ENCODE measurements around the gene TMEM52B. TPM values are rescaled to one million over a fixed set of nuclear protein-coding genes. Genes with fewer than 3 reads are reported as not detected.

TMEM52B gene
- total RNA-seq, 2 experiments from 2014 or later = not detected

DNA sequence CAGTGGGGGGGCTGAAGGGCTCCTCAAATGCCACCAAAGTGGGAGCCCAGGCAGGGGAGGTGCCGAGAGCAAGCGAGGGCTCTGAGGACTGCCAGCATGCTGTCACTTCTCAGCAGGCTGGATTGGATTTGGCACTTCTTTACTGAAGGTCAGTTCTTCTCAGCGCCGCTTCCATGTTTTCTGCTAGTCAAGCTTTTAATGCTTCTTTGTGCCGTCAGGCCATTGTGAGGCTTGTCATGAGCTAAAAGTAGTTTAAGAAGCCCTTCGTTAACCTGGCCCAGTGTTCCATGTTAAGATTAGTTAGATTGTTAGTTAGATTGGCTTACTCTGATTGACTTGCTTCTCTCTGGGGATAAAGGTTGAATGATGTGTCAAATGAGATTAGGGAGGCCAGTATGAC, 47.3 kb downstream of the TMEM52B start:
- ATAC-seq (ENCODE audit: poor library complexity) (no peak), DNase-seq (no peak)
- POLR2A ChIA-PET = no interaction called here
- no peaks in the 10 kb centered on the region for H3K4me1 ChIP-seq (ENCODE audit: insufficient read depth, low read length)
- no peaks in the 10 kb centered on the region for H3K9me3 Mint-ChIP-seq
- H3K27ac ChIP-seq (ENCODE audit: low read depth in 1 of 2, low read length in 2 of 2) = no peak overlapping the region
- intact Hi-C loops (cut with DNase I, micrococcal nuclease) = no loop called here
- no peak overlapping the region for H3K4me3 Mint-ChIP-seq
- TF ChIP-seq, protein P1, sequence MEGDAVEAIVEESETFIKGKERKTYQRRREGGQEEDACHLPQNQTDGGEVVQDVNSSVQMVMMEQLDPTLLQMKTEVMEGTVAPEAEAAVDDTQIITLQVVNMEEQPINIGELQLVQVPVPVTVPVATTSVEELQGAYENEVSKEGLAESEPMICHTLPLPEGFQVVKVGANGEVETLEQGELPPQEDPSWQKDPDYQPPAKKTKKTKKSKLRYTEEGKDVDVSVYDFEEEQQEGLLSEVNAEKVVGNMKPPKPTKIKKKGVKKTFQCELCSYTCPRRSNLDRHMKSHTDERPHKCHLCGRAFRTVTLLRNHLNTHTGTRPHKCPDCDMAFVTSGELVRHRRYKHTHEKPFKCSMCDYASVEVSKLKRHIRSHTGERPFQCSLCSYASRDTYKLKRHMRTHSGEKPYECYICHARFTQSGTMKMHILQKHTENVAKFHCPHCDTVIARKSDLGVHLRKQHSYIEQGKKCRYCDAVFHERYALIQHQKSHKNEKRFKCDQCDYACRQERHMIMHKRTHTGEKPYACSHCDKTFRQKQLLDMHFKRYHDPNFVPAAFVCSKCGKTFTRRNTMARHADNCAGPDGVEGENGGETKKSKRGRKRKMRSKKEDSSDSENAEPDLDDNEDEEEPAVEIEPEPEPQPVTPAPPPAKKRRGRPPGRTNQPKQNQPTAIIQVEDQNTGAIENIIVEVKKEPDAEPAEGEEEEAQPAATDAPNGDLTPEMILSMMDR (IDR thresholded peaks at IDR 0.05) = no peak
- no peaks in the 10 kb centered on the region for H3K27me3 ChIP-seq (ENCODE audit: control insufficient read depth in 1 of 2, insufficient read depth in 2 of 2, low read length in 2 of 2)
- H3K27ac Mint-ChIP-seq = no peak overlapping the region
- H3K36me3 Mint-ChIP-seq (ENCODE audit: low read depth) = peaks cover 36% of the 10 kb centered on the region
- H3K4me1 Mint-ChIP-seq (ENCODE audit: low read depth) = peaks cover 6% of the 10 kb centered on the region
- CTCF ChIA-PET = no interaction called here
- peaks cover 17% of the 10 kb centered on the region for H3K36me3 ChIP-seq (ENCODE audit: insufficient read depth, low read length)
- H3K4me3 ChIP-seq (ENCODE audit: low read length) = no peak overlapping the region
- H3K27me3 Mint-ChIP-seq = no peaks in the 10 kb centered on the region
- no peaks in the 10 kb centered on the region for H3K9me3 ChIP-seq (ENCODE audit: control insufficient read depth in 1 of 2, insufficient read depth in 1 of 2, low read length in 2 of 2)

DNA sequence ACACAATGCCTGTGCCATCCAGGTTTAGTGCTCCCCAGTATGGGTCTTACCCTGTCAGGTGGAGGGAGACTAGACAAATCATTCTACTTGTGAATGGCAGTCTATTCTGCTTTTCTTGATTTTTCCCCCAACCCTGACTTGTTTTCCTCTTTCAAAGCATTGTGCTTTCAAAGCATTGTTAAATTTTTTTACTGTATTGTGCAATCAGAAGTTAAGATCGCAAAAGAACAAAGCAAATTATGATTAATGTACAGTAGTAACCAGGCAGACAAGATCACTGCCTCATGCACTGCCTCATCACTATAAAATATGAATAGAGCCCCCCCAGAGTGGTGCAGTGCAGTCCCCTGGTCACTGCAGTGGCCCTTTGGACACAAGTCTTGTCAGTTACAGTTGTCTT, 47.9 kb downstream of the TMEM52B start:
- DNase-seq = no peak
- ChIA-PET CTCF (no interaction called here), POLR2A (no interaction called here)
- Histone ChIP-seq H3K4me1 (ENCODE audit: insufficient read depth, low read length) (no peaks in the 10 kb centered on the region), H3K27me3 (ENCODE audit: control insufficient read depth in 1 of 2, insufficient read depth in 2 of 2, low read length in 2 of 2) (no peaks in the 10 kb centered on the region), H3K4me3 (ENCODE audit: low read length) (no peak overlapping the region), H3K36me3 (ENCODE audit: insufficient read depth, low read length) (peaks cover 11% of the 10 kb centered on the region), H3K27ac (ENCODE audit: low read depth in 1 of 2, low read length in 2 of 2) (no peak overlapping the region), H3K9me3 (ENCODE audit: control insufficient read depth in 1 of 2, insufficient read depth in 1 of 2, low read length in 2 of 2) (no peaks in the 10 kb centered on the region)
- TF ChIP-seq, protein P1 (IDR thresholded peaks at IDR 0.05) = no peak
- H3K27me3 Mint-ChIP-seq = no peaks in the 10 kb centered on the region
- ATAC-seq (ENCODE audit: poor library complexity) = no peak
- H3K4me1 Mint-ChIP-seq (ENCODE audit: low read depth) = peaks cover 6% of the 10 kb centered on the region
- no peak overlapping the region for H3K4me3 Mint-ChIP-seq
- intact Hi-C loops (cut with DNase I, micrococcal nuclease) = no loop called here
- H3K9me3 Mint-ChIP-seq = no peaks in the 10 kb centered on the region
- H3K36me3 Mint-ChIP-seq (ENCODE audit: low read depth) = peaks cover 30% of the 10 kb centered on the region
- no peak overlapping the region for H3K27ac Mint-ChIP-seq

DNA sequence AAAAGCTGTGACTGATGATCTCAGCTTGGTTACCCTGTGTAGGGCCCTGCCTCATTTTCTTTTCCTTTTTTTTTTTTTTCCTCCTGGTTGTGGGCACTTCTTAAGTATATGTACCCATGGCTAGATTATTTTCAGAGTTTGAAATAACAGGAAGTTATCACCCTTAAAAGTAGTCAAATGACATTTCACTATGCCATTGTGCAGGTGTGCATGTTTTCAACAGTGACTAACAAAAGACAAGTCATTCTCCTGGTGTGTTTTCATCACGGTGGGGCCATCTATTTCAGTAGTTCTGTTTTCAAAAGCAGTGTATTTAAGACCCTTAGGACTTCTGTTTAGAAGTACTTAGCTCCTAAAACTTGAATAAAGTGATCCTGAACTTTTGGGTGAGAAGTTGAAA, 48.8 kb downstream of the TMEM52B start:
- ATAC-seq (ENCODE audit: poor library complexity) (peak; percentile 15), DNase-seq (no peak)
- peaks cover 21% of the 10 kb centered on the region for H3K36me3 Mint-ChIP-seq (ENCODE audit: low read depth)
- Histone ChIP-seq H3K4me3 (ENCODE audit: low read length) (no peak overlapping the region), H3K4me1 (ENCODE audit: insufficient read depth, low read length) (no peaks in the 10 kb centered on the region), H3K36me3 (ENCODE audit: insufficient read depth, low read length) (peaks cover 1% of the 10 kb centered on the region), H3K27ac (ENCODE audit: low read depth in 1 of 2, low read length in 2 of 2) (no peak overlapping the region), H3K9me3 (ENCODE audit: control insufficient read depth in 1 of 2, insufficient read depth in 1 of 2, low read length in 2 of 2) (no peaks in the 10 kb centered on the region), H3K27me3 (ENCODE audit: control insufficient read depth in 1 of 2, insufficient read depth in 2 of 2, low read length in 2 of 2) (no peaks in the 10 kb centered on the region)
- H3K4me3 Mint-ChIP-seq = no peak overlapping the region
- H3K4me1 Mint-ChIP-seq (ENCODE audit: low read depth) = peaks cover 6% of the 10 kb centered on the region
- H3K27me3 Mint-ChIP-seq = no peaks in the 10 kb centered on the region
- ChIA-PET CTCF (interaction anchor here (0.8 kb wide), 1 partner anchor 413 kb away, joined by 3 read pairs; no protein-coding TSS in a partner anchor), POLR2A (no interaction called here)
- H3K27ac Mint-ChIP-seq = no peak overlapping the region
- TF ChIP-seq, protein P1 (IDR thresholded peaks at IDR 0.05) = no peak
- intact Hi-C loops (cut with DNase I, micrococcal nuclease) = no loop called here
- no peaks in the 10 kb centered on the region for H3K9me3 Mint-ChIP-seq

All from CD4-positive, alpha-beta T cell (primary cell).